Right cardiac atrium (tissue), 5 donors: ENCODE data around the gene RALGPS1. TPM values are rescaled to one million over a fixed set of nuclear protein-coding genes. Genes with fewer than 3 reads are reported as not detected.

Experiments used
- ATAC-seq, 2 donors: fragments of 200-7000 bp; cut with Tn5 transposase; one replicate each; pipeline versions ENCODE4 v1.8.0 to v1.9.1; 2020; ENCODE audit warnings: moderate library complexity in 2 of 2, mild to moderate bottlenecking in 1 of 2
- DNase-seq, 3 donors: peaks; one replicate each; pipeline ENCODE4 v3.0.0-alpha.2; 2020
- H3K27ac ChIP-seq: one replicate; pipeline ENCODE4 v1.5.1; 2013; ENCODE audit warnings: mild to moderate bottlenecking, low read length, control low read depth, moderate library complexity
- H3K27me3 ChIP-seq: one replicate; pipeline ENCODE4 v1.6.1; 2013; ENCODE audit not compliant: control insufficient read depth, insufficient read depth
- H3K4me1 ChIP-seq: one replicate; pipeline ENCODE4 v1.6.1; 2013; ENCODE audit warnings: low read length; ENCODE audit not compliant: control insufficient read depth, insufficient read depth
- H3K4me3 ChIP-seq: one replicate; pipeline ENCODE4 v1.5.1; 2013; ENCODE audit warnings: low read length, control low read depth
- H3K9me3 ChIP-seq: one replicate; pipeline ENCODE4 v1.6.1; 2013; ENCODE audit warnings: low read length; ENCODE audit not compliant: control insufficient read depth
- WGBS: extraction: QIAGEN DNeasy Blood & Tissue Kit; methylation state at CpG from one replicate; pipeline ENCODE4 v1.1.7; 2013; 5-methylcytosine and 5-hydroxymethylcytosine counted together
- intact Hi-C, 4 donors: fragments of 100-400 bp; cut with DNase I; formaldehyde crosslinking; loops; one replicate each; pipeline versions ENCODE4 v1.11.0 to v1.14.0; 2022 to 2023
- polyA plus RNA-seq: library from polyadenylated mRNA; stranded (reverse); fragments of 200-250 nt; gene quantifications from one replicate; pipeline ENCODE4 v1.2.3, GENCODE V29; 2013
- total RNA-seq, 4 donors: library from RNA; stranded (reverse); fragmentation: NEBNext Ultra II Directional; extraction: Animal tissue kit (Norgen Biotek cat#: 25700); gene quantifications; one replicate each; pipeline ENCODE4 v1.2.1, GENCODE V29; 2021
- donor health status: healthy with polysubstance abuse.
- donor health status: DM: no; HTN: yes; CAD: no.
- donor health status: DM: no; HTN: no; CAD: no.
- donor health status: DM: no; HTN: yes; CAD: no; lungs with severe emphysema.
- donor health status: DM: yes; HTN: yes; CAD: no.

Gene RALGPS1
- total and polyA plus RNA-seq, 5 donors, result 10.8 to 19.5 (median 16.3) TPM

DNA sequence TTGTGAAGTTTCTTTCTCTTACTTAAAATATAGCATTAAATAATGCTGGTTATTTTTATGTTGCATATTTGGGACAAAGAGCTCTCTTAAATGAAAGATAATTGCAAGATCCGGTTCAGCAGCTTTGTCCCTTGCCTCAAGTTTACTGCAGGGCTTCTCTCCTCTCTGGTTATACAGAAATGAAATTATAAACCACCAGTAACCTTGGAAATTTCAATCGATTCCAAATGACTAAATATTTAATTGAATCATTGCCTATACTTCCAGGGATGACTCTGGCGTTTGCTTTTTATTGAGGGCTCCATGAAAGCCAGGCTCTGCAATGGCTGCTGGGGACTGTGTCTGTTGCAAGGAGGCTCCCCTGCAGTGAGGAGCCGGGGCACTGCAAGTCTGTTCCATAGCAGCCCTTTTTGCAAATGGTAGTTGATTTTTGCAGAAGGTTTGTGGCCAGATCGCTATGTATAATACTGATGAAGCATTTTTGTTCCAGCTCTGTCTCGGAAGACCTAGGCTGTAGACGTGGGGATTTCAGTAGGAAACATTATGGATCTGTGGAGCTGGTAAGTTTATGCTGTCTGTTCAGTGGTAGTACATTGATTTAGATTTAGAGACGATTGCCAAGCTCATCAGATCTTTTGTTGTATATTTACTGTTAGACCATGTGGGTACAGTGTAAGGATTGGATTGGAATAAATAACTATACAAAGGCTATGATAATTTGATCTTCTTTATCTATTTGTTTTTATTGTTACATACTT is 350.1 kb downstream of the RALGPS1 start, which contains the start of gene GARNL3:
GARNL3 (plus strand) TSS at position 313 of the 758 bp plus-strand sequence; CDS start at position 417, 104 bp downstream.
- Histone ChIP-seq H3K4me1 (peaks cover 2% of the 10 kb centered on the region), H3K27ac (peak within 1 kb of the TSS; percentile 51), H3K4me3 (peak within 1 kb of the TSS; percentile 52), H3K9me3 (no peaks in the 10 kb centered on the region), H3K27me3 (no peaks in the 10 kb centered on the region)
- DNase-seq, result no peak
- intact Hi-C loops, result no loop called here
- peak in 1 of 2 donors; percentile 30 for ATAC-seq
- WGBS, result 41% methylated on average over 8 of the region's 8 CpGs

DNA sequence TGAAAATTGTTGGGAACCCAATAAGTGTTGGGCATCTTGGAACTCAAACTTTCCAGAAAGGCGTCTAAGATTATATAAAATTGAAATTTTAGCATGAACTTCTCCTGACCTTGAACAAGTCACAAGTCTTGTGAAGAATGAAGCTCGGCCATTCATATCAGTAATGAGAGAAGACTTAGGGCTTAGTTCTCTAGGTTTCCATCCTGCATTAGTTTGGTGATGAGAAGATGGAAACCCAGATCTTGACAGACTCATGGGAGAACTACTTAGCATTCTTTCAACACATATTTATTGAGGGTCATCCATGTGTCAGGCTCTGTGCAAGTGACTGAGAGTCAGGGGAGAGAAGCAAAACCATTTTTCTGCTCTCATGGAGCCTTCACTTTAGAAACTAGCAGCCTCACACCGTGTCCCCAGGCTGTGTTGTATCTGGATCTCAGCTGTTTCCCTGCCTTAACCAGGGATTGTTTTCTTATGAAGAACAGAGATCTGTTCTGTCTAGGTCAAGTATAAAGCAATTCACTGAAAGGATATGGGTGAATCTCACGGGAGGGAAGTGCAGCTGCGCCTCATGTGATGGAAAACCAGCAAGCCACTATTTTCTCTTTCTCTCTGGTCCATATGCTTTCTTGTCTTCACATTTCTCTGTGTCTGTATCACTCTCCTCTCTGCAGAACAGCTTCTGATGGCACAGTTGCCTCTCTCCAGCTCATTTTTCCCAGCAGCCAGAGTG is 353.4 kb downstream of the RALGPS1 start:
- intact Hi-C loops, result no loop called here
- Histone ChIP-seq H3K4me3 (no peak overlapping the region), H3K27ac (no peak overlapping the region), H3K4me1 (peaks cover 2% of the 10 kb centered on the region), H3K27me3 (no peaks in the 10 kb centered on the region), H3K9me3 (no peaks in the 10 kb centered on the region)
- DNase-seq (no peak), ATAC-seq (no peak)
- WGBS, result 65% methylated on average over 5 of the region's 5 CpGs

DNA sequence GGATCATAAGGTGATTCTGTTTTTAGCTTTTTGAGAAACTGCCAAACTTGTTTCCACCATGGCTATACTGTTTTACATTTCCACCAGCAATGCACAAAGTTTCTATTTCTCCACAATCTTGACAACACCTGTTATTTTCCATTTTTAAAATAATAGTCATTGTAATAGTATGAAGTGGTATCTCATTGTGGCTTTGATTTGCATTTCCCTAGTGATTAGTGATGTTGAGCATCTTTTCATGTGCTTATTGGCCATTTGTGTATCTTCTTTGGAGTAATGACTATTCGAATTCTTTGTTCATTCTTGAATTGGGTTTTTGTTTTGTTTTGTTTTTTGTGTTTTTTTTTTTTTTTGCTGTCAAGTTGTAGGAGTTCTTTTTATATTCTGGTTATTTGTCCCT is 354.9 kb downstream of the RALGPS1 start:
- intact Hi-C loops, result no loop called here
- 95% methylated on average over 1 of the region's 1 CpG for WGBS
- Histone ChIP-seq H3K27me3 (no peaks in the 10 kb centered on the region), H3K27ac (no peak overlapping the region), H3K9me3 (no peaks in the 10 kb centered on the region), H3K4me3 (no peak overlapping the region), H3K4me1 (no peaks in the 10 kb centered on the region)
- no peak for ATAC-seq
- DNase-seq, result no peak

Other genes starting within 250 kb of the RALGPS1 start
- 10 to 100 TPM; 17.2 to 23.4 (median 19.6) TPM for gene ZBTB43, start 109.7 kb upstream of the RALGPS1 start, total RNA-seq
- 7.5 TPM for gene ZBTB43, start 109.7 kb upstream of the RALGPS1 start, polyA plus RNA-seq
- 1 to 10 TPM; 5.2 to 6.0 (median 5.4) TPM for gene ZBTB34, start 54.1 kb upstream of the RALGPS1 start, total RNA-seq
- gene ZBTB34, start 54.1 kb upstream of the RALGPS1 start, polyA plus RNA-seq, result 2.4 TPM
- gene ANGPTL2, start 207.9 kb downstream of the RALGPS1 start, total RNA-seq, result 10 to 100 TPM; 33.8 to 69.5 (median 47.2) TPM
- 26.7 TPM for gene ANGPTL2, start 207.9 kb downstream of the RALGPS1 start, polyA plus RNA-seq